ENCODE measurements around the gene CYP4F11.
"Not testable (repeated sequence)": the region's sequence is repeated elsewhere in the genome, so short reads cannot be mapped to it uniquely, and the experiment has no call there.

Gene CYP4F11

GRCh38 chr19:15923702-15924101 is 10.6 kb downstream of the CYP4F11 start:
- DNase-seq (ENCODE audit: low read depth), result no peak

- DNase-seq (ENCODE audit: low read depth), result no peak
These were observed 12.3 kb downstream of the CYP4F11 start for GRCh38 chr19:15922021-15922420.

GRCh38 chr19:15919243-15919642 is 15.1 kb downstream of the CYP4F11 start:
- DNase-seq (ENCODE audit: low read depth), result no peak

GRCh38 chr19:15915109-15915508 is 19.2 kb downstream of the CYP4F11 start:
- no peak for DNase-seq (ENCODE audit: low read depth)

GRCh38 chr19:15913830-15914229 is 20.5 kb downstream of the CYP4F11 start:
- no peak for DNase-seq (ENCODE audit: low read depth)

- no peak for DNase-seq (ENCODE audit: low read depth)
These were observed 20.9 kb downstream of the CYP4F11 start for GRCh38 chr19:15913384-15913783.

GRCh38 chr19:15911599-15912235 is 22.6 kb downstream of the CYP4F11 start:
- DNase-seq (ENCODE audit: low read depth), result no peak

- no peak for DNase-seq (ENCODE audit: low read depth)
These were observed 29.3 kb downstream of the CYP4F11 start for GRCh38 chr19:15905026-15905425.

- DNase-seq (ENCODE audit: low read depth), result not testable (repeated sequence)
These were observed 31.4 kb downstream of the CYP4F11 start for GRCh38 chr19:15902898-15903297.

- DNase-seq (ENCODE audit: low read depth), result no peak
These were observed 32.1 kb downstream of the CYP4F11 start for GRCh38 chr19:15902254-15902653.

- DNase-seq (ENCODE audit: low read depth), result no peak
These were observed 33.8 kb downstream of the CYP4F11 start for GRCh38 chr19:15900504-15900903.

GRCh38 chr19:15900032-15900431 is 34.3 kb downstream of the CYP4F11 start:
- DNase-seq (ENCODE audit: low read depth), result not testable (repeated sequence)

- not testable (repeated sequence) for DNase-seq (ENCODE audit: low read depth)
These were observed 34.8 kb downstream of the CYP4F11 start for GRCh38 chr19:15899561-15899960.

- no peak for DNase-seq (ENCODE audit: low read depth)
These were observed 36.5 kb downstream of the CYP4F11 start, which contains the start of gene CYP4F2 for GRCh38 chr19:15897738-15898276. TSS of gene CYP4F2 (minus strand) at chr19:15898074. CDS start at chr19:15897611, 463 bp downstream.

GRCh38 chr19:15897026-15897737 is 37.1 kb downstream of the CYP4F11 start:
- DNase-seq (ENCODE audit: low read depth), result no peak

- DNase-seq (ENCODE audit: low read depth), result no peak
These were observed 38.4 kb downstream of the CYP4F11 start for GRCh38 chr19:15895876-15896430.

GRCh38 chr19:15894359-15894758 is 40.0 kb downstream of the CYP4F11 start:
- no peak for DNase-seq (ENCODE audit: low read depth)

GRCh38 chr19:15893477-15893876 is 40.9 kb downstream of the CYP4F11 start:
- DNase-seq (ENCODE audit: low read depth), result no peak

- no peak for DNase-seq (ENCODE audit: low read depth)
These were observed 42.3 kb downstream of the CYP4F11 start for GRCh38 chr19:15892012-15892411.

GRCh38 chr19:15891434-15891833 is 42.9 kb downstream of the CYP4F11 start:
- DNase-seq (ENCODE audit: low read depth), result no peak

- not testable (repeated sequence) for DNase-seq (ENCODE audit: low read depth)
These were observed 45.0 kb downstream of the CYP4F11 start for GRCh38 chr19:15889339-15889738.

- DNase-seq (ENCODE audit: low read depth), result no peak
These were observed 48.4 kb downstream of the CYP4F11 start for GRCh38 chr19:15885919-15886318.

- no peak for DNase-seq (ENCODE audit: low read depth)
These were observed 49.2 kb downstream of the CYP4F11 start for GRCh38 chr19:15885167-15885566.
